ENCODE data around the gene SGF29.
"Not testable (repeated sequence)": the region's sequence is repeated elsewhere in the genome, so short reads cannot be mapped to it uniquely, and the experiment has no call there.

Gene SGF29

DNA sequence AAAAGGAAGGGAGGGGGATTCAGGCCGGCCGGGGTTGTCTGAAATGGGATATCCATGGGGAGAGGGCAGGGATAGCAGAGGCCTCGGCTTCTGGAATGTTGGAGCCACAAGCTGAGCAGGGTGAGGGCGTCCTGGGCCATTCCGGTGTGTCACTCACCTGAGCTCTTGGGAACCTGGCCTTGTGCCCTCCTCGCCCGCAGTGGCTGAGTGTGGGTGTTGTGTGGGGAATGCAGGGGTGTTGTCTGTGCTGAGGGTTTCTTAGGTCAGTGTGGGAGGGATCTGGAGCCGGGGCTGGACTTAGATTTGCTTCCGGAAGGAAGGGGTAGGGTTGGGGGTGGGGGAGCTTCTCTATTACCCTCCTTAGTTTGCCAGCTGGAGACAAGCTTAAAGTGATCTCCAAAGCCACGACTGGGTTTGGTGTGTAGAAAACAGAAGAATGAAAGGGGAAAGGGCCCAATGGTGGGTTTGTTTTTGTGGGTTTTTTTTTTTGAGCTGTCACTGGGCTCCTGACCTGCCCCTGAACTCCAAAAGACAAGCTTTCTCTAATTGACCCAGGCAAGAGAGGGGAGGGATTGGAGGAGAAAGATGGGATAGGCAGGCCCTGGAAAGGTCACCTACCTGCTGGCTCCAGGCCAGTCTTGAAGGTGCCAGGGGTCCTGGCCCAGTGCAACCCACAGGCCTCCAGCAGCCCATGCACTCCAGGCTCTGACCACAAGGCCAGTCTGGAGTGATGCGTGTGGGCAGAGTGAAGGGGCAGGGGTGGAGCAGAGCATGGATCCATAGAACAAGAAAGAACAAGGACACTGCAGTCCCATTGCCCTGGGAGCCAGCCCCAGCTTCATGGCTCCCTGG, 43.3 kb downstream of the SGF29 start, which contains the start of gene SULT1A2:
SULT1A2 (minus strand) TSS at position 211 of the 852 bp plus-strand sequence. CDS start 1,120 bp downstream, outside the sequence.
- DNase-seq = no peak

DNA sequence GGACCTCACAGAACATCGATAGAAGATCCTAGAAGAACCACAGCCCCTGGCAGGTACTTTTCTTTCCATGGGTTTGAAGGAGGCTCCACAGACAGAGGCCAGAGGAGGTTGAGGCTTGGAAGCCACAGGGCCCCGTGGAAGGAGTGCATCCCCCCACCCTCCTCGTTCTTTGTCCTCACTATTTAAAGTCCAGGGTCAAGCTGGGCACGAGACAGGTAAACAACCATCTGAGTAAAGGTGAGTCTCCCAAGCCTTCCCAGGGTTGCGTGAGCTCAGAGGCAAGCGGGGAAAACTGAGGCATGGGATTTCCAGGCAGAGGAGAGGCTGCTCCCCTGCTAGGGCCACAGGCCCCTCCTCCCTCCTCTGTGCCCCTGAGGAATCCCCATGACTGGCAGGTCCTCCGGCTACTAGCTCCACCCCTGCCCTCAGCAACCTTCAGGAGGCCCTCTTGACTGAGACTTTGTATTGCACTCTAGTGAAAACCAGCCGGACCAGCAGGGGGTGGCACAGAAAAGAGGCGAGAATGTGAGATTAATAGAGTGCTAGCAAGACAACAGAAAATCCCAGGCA, 44.1 kb downstream of the SGF29 start:
- DNase-seq = no peak

DNA sequence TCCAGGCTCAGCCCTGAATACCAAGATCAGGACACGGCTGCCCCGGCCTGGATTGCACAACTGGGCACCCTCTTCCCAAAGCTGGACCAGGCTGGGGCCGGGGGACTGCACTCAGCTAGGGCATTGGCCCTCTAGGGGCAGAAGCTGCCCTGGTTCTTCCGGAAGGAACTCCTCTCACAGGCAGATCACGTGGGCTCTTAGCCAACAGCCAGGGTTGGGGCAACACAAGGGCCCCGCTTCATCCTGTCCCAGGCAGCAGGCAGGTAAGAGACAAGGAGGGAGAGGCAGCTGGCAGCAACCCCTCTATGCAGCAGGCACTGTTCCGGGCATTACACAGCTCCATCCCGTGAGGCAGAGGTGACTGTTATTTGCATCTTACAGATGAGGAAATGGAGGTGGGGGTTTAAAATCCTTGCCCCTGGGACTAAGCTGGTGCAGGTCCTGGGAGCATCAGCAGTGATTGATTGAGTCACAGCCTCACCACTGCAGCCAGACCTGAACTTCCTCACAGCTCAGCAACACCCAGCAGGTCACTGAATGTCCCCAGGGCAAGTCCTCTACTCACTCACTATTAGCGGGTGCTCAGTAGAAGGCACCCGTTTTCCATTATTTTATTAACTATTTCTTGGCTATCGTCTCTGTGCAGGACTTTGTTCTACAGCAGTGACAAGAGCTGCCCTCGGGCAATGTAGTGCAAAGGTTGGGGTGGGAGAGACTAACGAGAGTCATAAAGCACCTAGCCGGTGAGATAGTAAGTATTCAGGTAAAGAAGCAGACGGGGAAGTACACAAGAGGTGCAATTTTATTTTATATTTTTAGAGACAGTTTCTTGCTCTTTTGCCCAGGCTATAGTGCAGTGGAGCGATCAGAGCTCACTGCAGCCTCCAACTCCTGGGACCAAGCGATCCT, 45.9 kb downstream of the SGF29 start:
- not testable (repeated sequence) for DNase-seq

DNA sequence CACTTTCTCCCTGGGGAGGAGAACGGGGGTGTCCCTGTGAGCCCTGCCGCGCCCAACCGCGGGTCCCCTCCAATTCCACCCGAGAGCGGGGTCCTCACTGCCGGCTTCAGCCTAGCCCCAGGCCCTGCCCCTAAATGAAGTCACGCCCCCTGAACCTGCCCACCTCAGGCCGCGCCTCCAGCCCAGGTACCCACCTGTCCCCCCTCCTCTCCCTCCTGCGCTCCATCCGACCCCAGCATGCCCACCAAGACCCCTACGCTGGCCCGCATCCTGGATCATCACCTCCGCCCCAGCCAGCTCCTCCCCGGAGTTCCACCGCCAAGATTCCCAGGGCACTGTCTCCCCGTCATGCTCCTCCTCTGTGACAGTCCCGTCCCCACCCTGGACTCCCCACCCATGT, 47.2 kb downstream of the SGF29 start:
- DNase-seq = not testable (repeated sequence)

DNA sequence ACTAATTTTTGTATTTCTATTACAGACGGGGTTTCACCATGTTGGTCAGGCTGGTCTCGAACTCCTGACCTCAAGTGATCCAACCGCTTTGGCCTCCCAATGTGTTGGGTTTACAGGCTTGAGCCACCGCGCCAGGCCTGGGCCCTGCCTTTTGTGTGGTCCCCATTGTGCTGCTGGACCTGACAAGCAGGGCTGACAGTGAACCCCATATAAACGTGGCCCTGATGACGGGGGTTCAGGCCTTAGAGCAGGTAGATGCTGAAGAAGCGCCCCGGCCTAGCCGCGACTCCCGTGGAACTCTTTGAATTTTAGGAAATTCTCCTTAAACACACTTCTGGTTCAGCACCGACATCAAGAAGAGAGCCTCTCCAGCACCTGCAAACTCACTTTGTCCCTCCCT, 47.9 kb downstream of the SGF29 start:
- not testable (repeated sequence) for DNase-seq

DNA sequence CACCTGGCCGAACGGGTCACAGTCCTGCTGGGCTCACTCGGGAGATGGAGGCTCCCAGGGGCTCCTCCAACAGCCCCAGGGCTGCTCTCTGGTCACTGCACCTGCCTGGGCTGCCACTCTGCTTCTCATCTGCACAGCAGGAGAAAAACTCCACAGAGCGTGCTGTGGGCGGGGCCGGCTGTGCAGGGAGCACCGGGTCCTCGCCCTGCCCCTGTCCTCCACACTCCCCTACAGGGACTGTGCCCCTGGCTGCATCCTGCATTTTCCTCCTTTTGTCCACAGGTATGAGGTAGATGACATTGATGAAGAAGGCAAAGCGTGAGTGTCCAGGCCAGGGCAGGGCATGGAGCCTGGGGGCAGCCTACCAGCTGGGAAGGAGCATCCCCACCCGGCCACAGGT, 48.3 kb downstream of the SGF29 start:
- not testable (repeated sequence) for DNase-seq

DNA sequence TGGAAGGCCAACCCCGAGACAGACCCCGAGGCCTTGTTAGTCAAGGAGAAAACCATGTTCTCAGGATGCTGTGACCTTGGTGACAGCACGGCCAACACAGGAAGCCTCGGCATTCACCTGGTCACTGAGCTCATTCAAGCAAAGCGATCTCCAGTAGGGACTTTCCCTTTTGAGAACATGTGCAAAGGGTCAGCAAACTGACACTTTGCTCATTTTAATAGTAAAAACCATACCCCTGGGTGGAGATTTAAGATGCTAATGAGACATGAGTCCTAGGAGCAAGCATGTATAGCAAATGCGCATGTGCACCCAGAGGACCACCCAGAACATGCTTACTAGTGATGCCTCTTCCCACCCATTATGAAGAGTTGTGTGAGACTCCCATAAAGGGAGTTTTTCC, 48.8 kb downstream of the SGF29 start:
- no peak for DNase-seq

DNA sequence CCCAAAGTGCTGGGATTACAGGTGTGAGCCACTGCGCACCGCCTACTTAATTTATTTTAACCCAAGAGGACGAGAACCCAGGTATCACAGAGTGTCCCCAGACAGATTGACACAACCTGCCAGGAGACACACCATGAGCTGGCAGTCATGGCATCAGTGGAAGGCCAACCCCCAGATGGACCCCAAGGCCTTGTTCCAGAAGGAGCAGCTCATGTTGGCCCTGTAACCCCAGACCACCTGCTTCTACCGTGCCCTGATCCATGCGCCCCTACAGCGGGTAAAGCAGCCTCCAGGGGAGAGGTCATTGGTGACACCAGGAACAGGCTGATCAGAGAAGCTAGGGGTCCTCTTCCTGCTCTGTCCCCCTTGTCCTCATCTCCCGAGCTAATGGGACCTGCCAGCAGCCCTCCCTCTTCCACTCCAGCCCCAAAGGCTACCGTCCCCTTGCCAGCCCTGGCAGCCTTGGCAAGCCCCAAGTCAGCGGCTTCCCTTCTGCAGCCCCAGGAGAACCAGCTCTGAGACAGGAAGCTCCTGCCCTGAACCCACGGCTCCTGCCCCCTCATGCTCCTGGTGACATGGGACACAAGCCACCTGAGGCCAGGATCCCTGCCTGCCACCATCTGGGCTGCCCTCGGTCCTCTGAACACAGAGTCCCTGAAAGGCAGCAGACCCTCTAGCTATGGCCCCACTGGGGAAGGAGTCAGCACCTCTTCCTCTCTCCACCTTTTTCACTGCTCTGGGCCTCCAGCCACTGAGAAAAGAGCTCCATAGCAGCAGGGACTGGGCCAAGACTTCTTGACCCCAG, 49.9 kb downstream of the SGF29 start:
- DNase-seq = no peak

DNA sequence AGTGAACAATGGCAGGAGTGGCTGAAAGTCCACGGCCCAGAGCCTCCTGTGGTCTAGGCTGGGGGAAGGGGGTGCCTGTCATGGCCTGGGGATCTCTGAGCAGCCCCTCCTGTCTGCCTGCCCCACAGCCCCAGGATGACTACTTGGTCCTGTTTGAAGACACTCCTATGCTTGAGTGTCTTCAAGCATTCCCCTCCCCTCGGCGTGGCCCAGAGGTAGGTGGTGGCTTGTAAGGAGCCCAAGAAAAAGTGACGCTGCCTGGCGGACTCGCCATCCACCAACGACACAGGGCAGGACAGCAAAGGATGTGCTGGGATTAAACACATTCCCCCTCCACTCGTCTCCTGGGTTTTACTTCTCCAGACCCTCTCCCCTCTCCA, 50.5 kb downstream of the SGF29 start:
- no peak for DNase-seq

DNA sequence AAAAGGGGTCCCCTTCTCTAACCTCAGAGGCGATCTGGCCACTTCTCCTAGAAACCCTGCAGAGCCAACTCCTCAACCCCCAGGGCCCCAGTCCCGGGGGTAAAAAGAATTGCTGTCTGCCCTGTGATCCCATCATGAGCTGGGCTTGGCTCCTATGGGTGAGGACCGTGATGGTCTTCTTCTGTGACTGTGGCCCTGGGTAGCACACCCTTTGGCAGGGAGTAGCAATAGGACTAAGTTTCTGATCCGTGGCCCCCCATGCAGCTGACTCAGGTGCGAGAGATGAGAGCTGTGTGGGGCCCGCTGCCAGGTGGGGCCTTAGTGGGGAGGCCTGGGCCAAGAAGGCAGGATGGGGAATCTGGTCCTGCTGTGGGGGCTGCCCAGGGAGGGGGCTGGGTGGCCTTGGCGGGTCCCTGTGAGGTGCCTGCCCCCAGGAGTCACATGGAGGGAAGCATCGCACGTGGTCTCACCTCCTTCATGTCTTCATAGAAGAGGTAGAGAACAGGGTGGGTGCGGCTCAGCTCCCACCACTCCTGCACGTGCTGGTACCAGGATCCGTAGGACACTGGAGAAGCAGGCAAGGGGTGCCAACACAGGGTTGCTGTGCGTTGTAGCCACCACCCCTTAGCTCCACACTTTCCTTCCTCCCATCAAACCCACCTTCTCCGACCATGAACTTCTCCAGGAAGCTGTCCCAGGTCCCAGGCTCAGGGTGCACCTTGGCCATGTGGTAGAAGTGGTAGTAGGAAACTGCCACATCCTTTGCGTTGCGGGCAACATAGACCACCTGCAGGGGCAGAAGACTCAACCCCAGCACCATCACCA, 52.8 kb downstream of the SGF29 start:
- DNase-seq = no peak

DNA sequence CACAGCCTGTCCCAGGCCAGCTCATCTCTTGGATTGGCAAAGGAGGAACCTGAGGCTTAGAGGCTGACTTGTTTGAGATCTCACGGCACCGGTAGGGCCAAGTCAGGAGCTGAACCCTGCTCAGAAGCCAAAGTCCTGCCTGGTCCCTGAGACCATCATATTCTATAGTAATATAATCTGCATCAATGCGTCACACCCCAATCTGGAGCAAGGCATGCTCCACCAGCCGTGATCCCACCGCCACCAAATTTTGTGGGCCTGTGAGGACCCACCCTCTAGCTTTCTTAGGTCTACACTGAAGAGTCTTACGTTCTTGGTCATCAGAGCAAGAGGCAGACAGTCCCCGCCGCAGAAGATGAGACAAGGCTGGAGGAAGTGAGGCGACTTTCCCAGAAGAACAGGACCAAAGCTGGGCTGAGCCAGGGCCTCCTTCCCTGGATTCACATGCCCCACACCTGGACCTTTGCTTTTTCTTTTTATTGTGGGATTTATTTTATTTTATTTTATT, 53.5 kb downstream of the SGF29 start:
- DNase-seq = no peak

DNA sequence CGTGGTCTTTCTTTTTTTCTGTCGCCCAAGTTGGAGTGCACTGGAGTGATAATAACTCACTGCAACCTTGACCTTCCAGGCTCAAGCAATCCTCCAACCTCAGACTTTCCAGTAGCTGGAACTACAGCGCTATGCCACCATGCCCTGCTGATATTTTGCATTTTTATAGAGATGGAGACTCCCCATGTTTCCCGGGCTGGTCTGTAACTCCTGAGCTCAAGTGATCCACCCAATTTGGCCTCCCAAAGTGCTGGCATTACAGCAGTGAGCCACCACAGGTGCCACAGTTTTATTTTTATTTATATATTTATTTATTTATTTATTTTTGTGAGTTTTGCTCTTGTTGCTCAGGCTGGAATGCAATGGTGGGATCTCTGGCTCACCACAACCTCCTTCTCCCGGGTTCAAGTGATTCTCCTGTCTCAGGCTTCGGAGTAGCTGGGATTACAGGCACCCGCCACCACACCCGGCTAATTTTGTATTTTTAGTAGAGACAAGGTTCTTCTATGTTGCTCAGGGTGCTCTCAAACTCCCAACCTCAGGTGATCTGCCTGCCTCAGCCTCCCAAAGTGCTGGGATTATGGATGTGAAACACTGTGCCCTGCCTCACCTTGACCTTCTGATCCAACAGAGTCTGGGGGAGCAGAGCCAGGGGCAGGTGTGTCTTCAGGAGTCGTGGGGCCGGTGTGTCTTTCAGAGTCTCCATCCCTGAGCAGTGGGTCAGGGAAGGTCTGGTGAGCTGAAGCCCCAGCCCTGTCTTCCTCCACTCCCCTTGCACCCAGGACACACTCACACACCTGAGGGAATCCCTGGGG, 54.2 kb downstream of the SGF29 start:
- not testable (repeated sequence) for DNase-seq

DNA sequence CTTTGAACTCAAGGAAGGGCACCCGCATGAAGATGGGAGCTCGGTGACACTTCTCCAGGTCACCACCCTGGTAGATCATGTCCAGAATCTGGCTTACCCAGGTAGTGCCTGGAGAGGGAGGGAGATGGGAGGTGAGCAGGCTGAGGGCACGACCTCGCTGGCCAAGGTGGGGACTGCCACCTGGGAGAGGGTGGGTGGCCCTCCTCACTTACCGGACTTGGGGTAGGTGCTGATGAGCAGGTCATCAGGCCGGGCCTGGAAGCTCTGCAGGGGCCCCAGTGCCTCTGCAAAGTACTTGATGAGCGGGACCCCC, 54.7 kb downstream of the SGF29 start:
- DNase-seq = not testable (repeated sequence)

DNA sequence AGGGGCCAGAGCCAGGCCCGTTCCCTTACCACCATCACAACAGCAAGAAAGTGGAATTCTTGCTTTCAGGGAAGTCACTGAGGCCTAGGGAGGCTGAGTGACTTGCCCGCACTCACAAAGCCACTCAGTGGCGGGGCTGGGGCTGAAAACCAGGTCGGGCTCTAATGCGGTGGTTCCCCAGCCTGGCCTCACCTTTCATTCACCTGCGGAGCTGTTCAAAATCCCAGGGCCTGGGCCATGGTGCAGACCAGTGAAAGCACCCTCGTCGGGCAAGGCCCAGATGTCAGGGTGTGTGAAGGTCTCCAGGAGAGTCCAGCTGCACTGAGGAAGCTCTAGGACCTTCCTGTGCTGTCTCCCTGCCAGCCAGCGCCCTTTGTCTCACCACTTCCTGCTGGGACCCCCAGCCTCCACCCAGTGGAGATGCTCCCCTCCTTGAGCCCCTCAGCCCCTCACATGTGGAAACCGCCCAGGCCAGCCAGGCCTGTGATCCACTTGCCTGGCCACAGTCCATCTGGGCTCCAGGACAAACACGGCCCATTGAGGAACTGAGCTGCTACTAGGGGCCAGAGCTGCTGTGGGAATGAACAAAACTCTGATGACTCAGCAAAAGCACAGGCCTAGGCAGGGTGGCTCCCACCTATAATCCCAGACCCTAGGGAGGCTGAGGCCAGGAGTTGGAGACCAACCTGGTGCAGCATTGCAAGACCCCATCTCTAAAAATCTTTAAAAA, 55.3 kb downstream of the SGF29 start:
- DNase-seq = not testable (repeated sequence)

DNA sequence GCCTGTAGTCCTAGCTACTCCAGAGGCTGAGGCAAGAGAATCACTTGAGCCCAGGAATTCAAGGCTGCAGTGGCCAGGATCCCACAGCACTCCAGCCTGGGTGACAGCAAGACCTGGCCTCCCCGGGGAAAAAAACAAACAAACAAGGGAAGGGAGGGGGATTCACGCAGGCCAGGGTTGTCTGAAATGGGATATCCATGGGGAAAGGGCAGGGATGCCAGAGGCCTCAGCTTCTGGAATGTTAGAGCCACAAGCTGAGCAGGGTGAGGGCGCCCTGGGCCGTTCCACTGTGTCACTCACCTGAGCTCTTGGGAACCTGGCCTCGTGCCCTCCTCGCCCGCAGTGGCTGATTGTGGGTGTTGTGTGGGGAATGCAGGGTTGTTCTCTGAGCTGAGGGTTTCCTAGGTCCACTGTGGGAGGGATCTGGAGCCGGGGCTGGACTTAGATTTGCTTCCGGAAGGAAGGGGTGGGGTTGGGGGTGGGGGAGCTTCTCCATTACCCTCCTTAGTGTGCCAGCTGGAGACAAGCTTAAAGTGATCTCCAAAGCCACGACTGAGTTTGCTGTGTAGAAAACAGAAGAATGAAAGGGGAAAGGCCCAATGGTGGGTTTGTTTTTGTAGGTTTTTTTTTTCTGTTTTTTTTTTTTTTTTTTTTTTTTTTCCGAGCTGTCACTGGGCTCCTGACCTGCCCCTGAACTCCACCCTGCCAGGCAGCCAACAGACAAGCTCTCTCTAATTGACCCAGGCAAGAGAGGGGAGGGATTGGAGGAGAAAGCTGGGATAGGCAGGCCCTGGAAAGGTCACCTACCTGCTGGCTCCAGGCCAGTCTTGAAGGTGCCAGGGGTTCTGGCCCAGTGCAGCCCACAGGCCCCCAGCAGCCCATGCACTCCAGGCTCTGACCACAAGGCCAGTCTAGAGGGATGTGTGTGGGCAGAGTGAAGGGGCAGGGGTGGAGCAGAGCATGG, 56.2 kb downstream of the SGF29 start, which contains the start of gene SULT1A1:
SULT1A1 (minus strand) TSS at position 414 of the 964 bp plus-strand sequence. CDS start 1,189 bp downstream, outside the sequence.
- DNase-seq = no peak

DNA sequence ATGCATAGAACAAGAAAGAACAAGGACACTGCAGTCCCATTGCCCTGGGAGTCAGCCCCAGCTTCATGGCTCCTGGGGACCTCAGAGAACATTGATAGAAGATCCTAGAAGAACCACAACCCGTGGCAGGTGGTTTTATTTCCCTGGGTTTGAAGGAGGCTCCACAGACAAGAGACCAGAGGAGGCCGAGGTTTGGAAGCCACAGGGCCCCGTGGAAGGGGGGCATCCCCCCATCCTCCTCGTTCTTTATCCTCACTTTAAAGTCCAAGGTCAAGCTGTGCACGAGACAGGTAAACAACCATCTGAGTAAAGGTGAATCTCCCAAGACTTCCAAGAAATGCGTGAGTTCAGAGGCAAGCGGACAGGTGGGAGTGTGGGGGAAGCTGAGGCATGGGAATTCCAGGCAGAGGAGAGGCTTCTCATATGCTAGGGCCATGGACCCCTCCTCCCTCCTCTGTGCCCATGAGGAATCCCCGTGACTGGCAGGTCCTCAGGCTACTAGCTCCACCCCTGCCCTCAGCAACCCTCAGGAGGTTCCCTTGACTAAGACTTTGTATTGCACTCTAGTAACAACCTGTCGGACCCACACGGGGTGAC, 57.0 kb downstream of the SGF29 start:
- DNase-seq = no peak

DNA sequence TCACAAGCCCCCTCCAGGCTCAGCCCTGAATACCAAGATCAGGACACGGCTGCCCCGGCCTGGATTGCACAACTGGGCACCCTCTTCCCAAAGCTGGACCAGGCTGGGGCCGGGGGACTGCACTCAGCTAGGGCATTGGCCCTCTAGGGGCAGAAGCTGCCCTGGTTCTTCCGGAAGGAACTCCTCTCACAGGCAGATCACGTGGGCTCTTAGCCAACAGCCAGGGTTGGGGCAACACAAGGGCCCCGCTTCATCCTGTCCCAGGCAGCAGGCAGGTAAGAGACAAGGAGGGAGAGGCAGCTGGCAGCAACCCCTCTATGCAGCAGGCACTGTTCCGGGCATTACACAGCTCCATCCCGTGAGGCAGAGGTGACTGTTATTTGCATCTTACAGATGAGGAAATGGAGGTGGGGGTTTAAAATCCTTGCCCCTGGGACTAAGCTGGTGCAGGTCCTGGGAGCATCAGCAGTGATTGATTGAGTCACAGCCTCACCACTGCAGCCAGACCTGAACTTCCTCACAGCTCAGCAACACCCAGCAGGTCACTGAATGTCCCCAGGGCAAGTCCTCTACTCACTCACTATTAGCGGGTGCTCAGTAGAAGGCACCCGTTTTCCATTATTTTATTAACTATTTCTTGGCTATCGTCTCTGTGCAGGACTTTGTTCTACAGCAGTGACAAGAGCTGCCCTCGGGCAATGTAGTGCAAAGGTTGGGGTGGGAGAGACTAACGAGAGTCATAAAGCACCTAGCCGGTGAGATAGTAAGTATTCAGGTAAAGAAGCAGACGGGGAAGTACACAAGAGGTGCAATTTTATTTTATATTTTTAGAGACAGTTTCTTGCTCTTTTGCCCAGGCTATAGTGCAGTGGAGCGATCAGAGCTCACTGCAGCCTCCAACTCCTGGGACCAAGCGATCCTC, 58.9 kb downstream of the SGF29 start:
- DNase-seq = not testable (repeated sequence)
